K562 (cell line): ENCODE measurements around the gene CDH5. TPM values are rescaled to one million over a fixed set of nuclear protein-coding genes. Genes with fewer than 3 reads are reported as not detected.

ENCODE experiments used
- ATAC-seq: fragments of 200-7000 bp; cut with Tn5 transposase; 3 replicates; pipeline ENCODE4 v1.9.1; 2020; ENCODE audit warnings: moderate library complexity
- BruUV-seq: library from RNA; stranded (reverse); fragments of 400-500 nt; replicated peaks from 2 replicates; lab custom pipeline; 2021; lab: Mats Ljungman, UMichigan
- CTCF ChIA-PET: fragments of 300-600 bp; formaldehyde crosslinking; extraction: SDS; loops from one replicate; lab custom pipeline; 2021; ENCODE audit warnings: low intra/inter-chr PET ratio; lab: Yijun Ruan, JAX
- POLR2A ChIA-PET: fragments of 300-600, 350-650 bp; sonication (Branson Sonifier 250); formaldehyde crosslinking; extraction: SDS; loops from one replicate; lab custom pipeline; 2021; ENCODE audit warnings: antibody characterized with exemption, inconsistent platforms; lab: Yijun Ruan, JAX
- DNase-seq, 4 experiments: peaks; one replicate each; pipeline versions ENCODE4 v3.0.0 to v3.0.0-alpha.2; 2011 to 2018; ENCODE audit warnings: low spot score in 3 of 4, mixed read lengths in 3 of 4; ENCODE audit errors: extremely low read depth in 1 of 4
- FAIRE-seq: peaks from 2 replicates; lab custom pipeline; 2011; peaks lifted over from hg19 to GRCh38; lab: Jason Lieb, UNC
- H2AFZ ChIP-seq: 2 replicates; pipeline ENCODE4 v1.6.0; 2011; ENCODE audit warnings: low read depth, low read length, control low read depth, inconsistent platforms
- H3K27ac ChIP-seq: fragments of 200-600 bp; 3 replicates; pipeline ENCODE4 v1.8.0; 2011; ENCODE audit warnings: low read depth, mild to moderate bottlenecking, control low read depth, inconsistent platforms, low read length, moderate library complexity, mixed read lengths; ENCODE audit errors: extremely low read depth
- H3K27me3 ChIP-seq, 2 experiments: fragments of 300-600 bp in 1 of 2; 2 replicates in 1 of 2; 3 replicates in 1 of 2; pipeline versions ENCODE4 v1.6.0 to v1.8.0; 2011; ENCODE audit warnings: inconsistent platforms in 2 of 2, low read length in 2 of 2, mild to moderate bottlenecking in 1 of 2, mixed read lengths in 1 of 2, moderate library complexity in 1 of 2; ENCODE audit not compliant: control insufficient read depth in 2 of 2, insufficient read depth in 2 of 2
- H3K36me3 ChIP-seq: fragments of 300-600 bp; 3 replicates; pipeline ENCODE4 v1.8.0; 2011; ENCODE audit warnings: mild to moderate bottlenecking, low read length, inconsistent platforms; ENCODE audit not compliant: control insufficient read depth, insufficient read depth
- H3K4me1 ChIP-seq, 2 experiments: fragments of 200-600 bp in 1 of 2; replicated peaks in 1 of 2; 2 replicates in 1 of 2; 3 replicates in 1 of 2; pipeline versions ENCODE4 v1.5.1 to v1.8.0; 2011; ENCODE audit warnings: inconsistent platforms in 2 of 2, low read length in 2 of 2, mild to moderate bottlenecking in 1 of 2, mixed read lengths in 1 of 2, moderate library complexity in 1 of 2; ENCODE audit not compliant: control insufficient read depth in 2 of 2, insufficient read depth in 2 of 2
- H3K4me2 ChIP-seq: 2 replicates; pipeline ENCODE4 v1.6.1; 2011; ENCODE audit warnings: low read length, control low read depth, inconsistent platforms, mixed read lengths; ENCODE audit not compliant: insufficient read depth
- H3K4me3 ChIP-seq: fragments of 200-600 bp; sonication (generic), shearing (Covaris generic); 2 replicates; pipeline ENCODE4 v1.5.1; 2016; ENCODE audit warnings: control low read depth, inconsistent platforms
- H3K79me2 ChIP-seq: fragments of 200-600 bp; 3 replicates; pipeline ENCODE4 v1.8.0; 2011; ENCODE audit warnings: low read length, inconsistent platforms; ENCODE audit not compliant: control insufficient read depth, insufficient read depth
- H3K9ac ChIP-seq, 2 experiments: 2 replicates each; pipeline versions ENCODE4 v1.6.0 to v1.6.1; 2011; ENCODE audit warnings: low read depth in 2 of 2, low read length in 2 of 2, control low read depth in 1 of 2, inconsistent platforms in 1 of 2, mild to moderate bottlenecking in 1 of 2, mixed read lengths in 1 of 2; ENCODE audit not compliant: insufficient read depth in 1 of 2
- H3K9me1 ChIP-seq: one replicate; pipeline ENCODE4 v1.6.0; 2011; ENCODE audit warnings: inconsistent platforms, mild to moderate bottlenecking, low read length, moderate library complexity; ENCODE audit not compliant: control insufficient read depth, insufficient read depth
- H3K9me3 ChIP-seq: replicated peaks from 2 replicates; pipeline ENCODE4 v1.5.1; 2011; ENCODE audit warnings: low read depth, low read length, inconsistent platforms; ENCODE audit not compliant: control insufficient read depth, insufficient read depth
- H4K20me1 ChIP-seq: replicated peaks from 2 replicates; pipeline ENCODE4 v1.6.1; 2011; ENCODE audit warnings: low read length, inconsistent platforms, mixed read lengths; ENCODE audit not compliant: control insufficient read depth, insufficient read depth
- ADNP ChIP-seq: fragments of 200-800 bp; sonication (Bioruptor generic); IDR thresholded peaks from 2 replicates; pipeline ENCODE4 v1.6.1; 2016; ENCODE audit warnings: missing genetic modification characterization, missing compliant biosample characterization
- BCOR ChIP-seq: fragments of 450-650 bp; IDR thresholded peaks from 2 replicates; pipeline ENCODE4 v1.6.1; 2016
- BHLHE40 ChIP-seq: IDR thresholded peaks from 2 replicates; pipeline ENCODE4 v1.6.1; 2011; ENCODE audit warnings: low read length, improper control_type of control experiment
- BRCA1 ChIP-seq, 2 experiments: fragments of 450-650 bp in 1 of 2; sonication (generic) in 1 of 2; formaldehyde crosslinking in 1 of 2; IDR thresholded peaks; 2 replicates each; pipeline versions ENCODE4 v1.5.0 to v1.6.1; 2017 to 2020; ENCODE audit warnings: mild to moderate bottlenecking in 1 of 2, missing genetic modification reagents in 1 of 2
- EP300 ChIP-seq: IDR thresholded peaks from 2 replicates; pipeline ENCODE4 v1.6.1; 2012; ENCODE audit warnings: low read length, improper control_type of control experiment
- KDM1A ChIP-seq, 2 experiments: fragments of 450-650 bp; IDR thresholded peaks; 2 replicates each; pipeline ENCODE4 v1.6.1; 2016; ENCODE audit warnings: mild to moderate bottlenecking in 2 of 2
- MBD2 ChIP-seq: sonication (generic); IDR thresholded peaks from 2 replicates; pipeline ENCODE4 v1.6.1; 2016; ENCODE audit warnings: low read depth, borderline replicate concordance
- MCM5 ChIP-seq: fragments of 450-650 bp; IDR thresholded peaks from 2 replicates; pipeline ENCODE4 v1.6.1; 2016; ENCODE audit warnings: low read depth
- NR2C2 ChIP-seq, 2 experiments: fragments of 200-800 bp in 1 of 2; sonication (Bioruptor generic) in 1 of 2; sonication (generic) in 1 of 2; formaldehyde crosslinking in 1 of 2; IDR thresholded peaks; 2 replicates each; pipeline versions ENCODE4 v1.6.1 to v1.8.0; 2016 to 2022; ENCODE audit warnings: mild to moderate bottlenecking in 1 of 2, missing compliant biosample characterization in 1 of 2, missing genetic modification characterization in 1 of 2, missing genetic modification reagents in 1 of 2
- PHF20 ChIP-seq: fragments of 450-650 bp; IDR thresholded peaks from 2 replicates; pipeline ENCODE4 v1.6.1; 2018; ENCODE audit not compliant: partially characterized antibody
- POLR2B ChIP-seq: fragments of 450-650 bp; IDR thresholded peaks from 2 replicates; pipeline ENCODE4 v1.6.1; 2018; ENCODE audit warnings: low read depth; ENCODE audit not compliant: partially characterized antibody
- PTBP1 ChIP-seq: fragments of 200-400 bp; formaldehyde crosslinking; IDR thresholded peaks from 2 replicates; pipeline ENCODE4 v1.6.1; 2017; ENCODE audit warnings: low read depth, low read length
- RAD51 ChIP-seq: fragments of 450-650 bp; IDR thresholded peaks from 2 replicates; pipeline ENCODE4 v1.7.1; 2016; ENCODE audit warnings: low read depth, mild to moderate bottlenecking, borderline replicate concordance
- RBM25 ChIP-seq: fragments of 200-400 bp; formaldehyde crosslinking; IDR thresholded peaks from 2 replicates; pipeline ENCODE4 v1.6.1; 2018; ENCODE audit warnings: low read length, low read depth, moderate library complexity; ENCODE audit not compliant: severe bottlenecking
- RNF2 ChIP-seq: sonication (generic); IDR thresholded peaks from 2 replicates; pipeline ENCODE4 v1.6.1; 2016
- STAG1 ChIP-seq: sonication (generic); formaldehyde crosslinking; IDR thresholded peaks from 2 replicates; pipeline ENCODE4 v1.5.0; 2020; ENCODE audit warnings: missing genetic modification reagents, borderline replicate concordance
- TAF9B ChIP-seq: fragments of 450-650 bp; IDR thresholded peaks from 2 replicates; pipeline ENCODE4 v1.6.1; 2018; ENCODE audit warnings: mild to moderate bottlenecking; ENCODE audit not compliant: partially characterized antibody
- TFAM ChIP-seq: fragments of 250-450 bp; sonication (Bioruptor Pico); conservative IDR thresholded peaks from 2 replicates; pipeline ENCODE4 v1.5.0; 2021; ENCODE audit warnings: mild to moderate bottlenecking, moderate library complexity
- ZBTB1 ChIP-seq: sonication (generic); formaldehyde crosslinking; IDR thresholded peaks from 2 replicates; pipeline ENCODE4 v1.8.1; 2023; ENCODE audit warnings: missing genetic modification reagents, low read depth, mild to moderate bottlenecking, borderline replicate concordance
- ZBTB43 ChIP-seq: sonication (generic); formaldehyde crosslinking; IDR thresholded peaks from 2 replicates; pipeline ENCODE4 v1.8.0; 2023; ENCODE audit warnings: mild to moderate bottlenecking, missing genetic modification reagents
- ZNF436 ChIP-seq: fragments of 250-450, 450-650 bp; sonication (Bioruptor Pico); formaldehyde crosslinking; IDR thresholded peaks from 2 replicates; pipeline ENCODE4 v1.7.0; 2020; ENCODE audit warnings: mild to moderate bottlenecking
- ZNF57 ChIP-seq: fragments of 450-650 bp; formaldehyde crosslinking; IDR thresholded peaks from 2 replicates; pipeline ENCODE4 v1.4.0; 2020; ENCODE audit warnings: mild to moderate bottlenecking, moderate library complexity
- WGBS: fragments of 100-300 bp; shearing (Covaris generic); methylation state at CpG from one replicate; pipeline ENCODE4 v1.1.6; 2016; ENCODE audit warnings: low coverage, mixed read lengths; ENCODE audit not compliant: insufficient coverage; ENCODE audit errors: missing lambda C conversion rate; 5-methylcytosine and 5-hydroxymethylcytosine counted together
- in situ Hi-C: fragments of 300-500 bp; cut with MboI; formaldehyde crosslinking; loops from 4 replicates; pipeline ENCODE4 v1.15.0; 2018; ENCODE audit warnings: inconsistent platforms, mixed read lengths
- intact Hi-C: fragments of 100-400 bp; cut with micrococcal nuclease; formaldehyde crosslinking; loops from 2 replicates; pipeline ENCODE4 v1.14.2; 2022
- polyA plus RNA-seq, 8 experiments: library from polyadenylated mRNA; depleted of rRNA in 4 of 8; stranded (reverse) in 5 of 8; unstranded in 3 of 8; fragments of >200 nt; fragmentation: Nextera tagmentation in 2 of 8; fragmentation: Illumina TruSeq in 1 of 8; extraction: Ambion mirVana in 2 of 8; extraction: Trizol in 1 of 8; gene quantifications; 2 replicates each; pipeline versions ENCODE4 v1.2.1 to v1.2.3, GENCODE V29; 2011 to 2014; ENCODE audit warnings: inconsistent platforms in 1 of 8, missing spikeins in 1 of 8
- total RNA-seq, 7 experiments: library from RNA; depleted of rRNA in 6 of 7; stranded (reverse); fragments of >200 nt in 6 of 7; fragmentation: Illumina TruSeq in 2 of 7; extraction: Trizol in 2 of 7; gene quantifications; 2 replicates each; pipeline versions ENCODE4 v1.2.1 to v1.2.3, GENCODE V29; 2011 to 2021; ENCODE audit warnings: low replicate concordance in 1 of 7
- TF ChIP-seq, protein P1 (sequence below): fragments of 250-450 bp; sonication (Bioruptor Pico); IDR thresholded peaks from 2 replicates; pipeline ENCODE4 v1.8.0; 2022; ENCODE audit warnings: moderate library complexity, mild to moderate bottlenecking, inconsistent platforms

Gene CDH5
- total and polyA plus RNA-seq, 9 of the 15 experiments (the other 6 are each of a cell fraction or from before 2014, with no cell fraction given): not detected

DNA sequence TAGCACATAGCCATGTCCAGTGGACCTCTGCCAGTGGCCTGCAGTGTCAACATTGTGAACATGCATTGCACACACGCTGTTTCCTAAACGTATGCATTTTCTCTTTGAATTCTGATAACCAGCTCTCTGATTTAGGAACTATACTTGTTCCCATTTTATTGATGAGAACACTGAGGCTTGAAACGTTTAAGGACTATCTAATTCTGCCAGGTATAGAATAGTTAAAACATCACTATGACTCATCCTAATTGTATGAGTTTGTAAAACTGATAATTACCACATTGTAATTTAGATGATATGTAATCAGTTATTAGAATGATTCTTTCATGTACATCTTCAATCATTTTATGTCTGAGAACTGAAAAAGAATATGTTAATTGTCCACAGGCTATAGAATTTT is 63.7 kb downstream of the CDH5 start:
- WGBS: 0% methylated on average over 3 of the region's 3 CpGs
- TF ChIP-seq ZNF57 (CRISPR knock-in tag) (no peak), KDM1A (IDR thresholded peaks at IDR 0.05) (peak in 1 of 2 experiments; percentile 30; a peak in 1 of 4 replicates), ZNF436 (CRISPR knock-in tag) (no peak), STAG1 (CRISPR knock-in tag) (no peak), BRCA1 (IDR thresholded peaks at IDR 0.05) (no peak), BRCA1 (CRISPR knock-in tag; IDR thresholded peaks at IDR 0.05) (no peak), ZBTB43 (CRISPR knock-in tag) (no peak), PTBP1 (no peak), EP300 (no peak), PHF20 (peak; percentile 12), NR2C2 (CRISPR knock-in tag; IDR thresholded peaks at IDR 0.05) (no peak), NR2C2 (tag; IDR thresholded peaks at IDR 0.05) (no peak), ZBTB1 (CRISPR knock-in tag) (no peak), MCM5 (no peak), TFAM (CRISPR knock-in tag) (no peak), BCOR (0 out of 2 replicates have a peak, but pooled peaks have one; percentile 39), RAD51 (no peak), TAF9B (no peak), ADNP (tag) (peak; percentile 69), RNF2 (no peak), POLR2B (no peak), BHLHE40 (no peak), RBM25 (peak; percentile 85), MBD2 (no peak)
- TF ChIP-seq, protein P1, sequence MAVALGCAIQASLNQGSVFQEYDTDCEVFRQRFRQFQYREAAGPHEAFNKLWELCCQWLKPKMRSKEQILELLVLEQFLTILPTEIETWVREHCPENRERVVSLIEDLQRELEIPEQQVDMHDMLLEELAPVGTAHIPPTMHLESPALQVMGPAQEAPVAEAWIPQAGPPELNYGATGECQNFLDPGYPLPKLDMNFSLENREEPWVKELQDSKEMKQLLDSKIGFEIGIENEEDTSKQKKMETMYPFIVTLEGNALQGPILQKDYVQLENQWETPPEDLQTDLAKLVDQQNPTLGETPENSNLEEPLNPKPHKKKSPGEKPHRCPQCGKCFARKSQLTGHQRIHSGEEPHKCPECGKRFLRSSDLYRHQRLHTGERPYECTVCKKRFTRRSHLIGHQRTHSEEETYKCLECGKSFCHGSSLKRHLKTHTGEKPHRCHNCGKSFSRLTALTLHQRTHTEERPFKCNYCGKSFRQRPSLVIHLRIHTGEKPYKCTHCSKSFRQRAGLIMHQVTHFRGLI (CRISPR knock-in tag): no peak

More for the DNA sequence above, 63.7 kb downstream of the CDH5 start:
- POLR2A ChIA-PET: interaction anchor here (1.0 kb wide), 1 partner anchor 11 kb away, joined by 3 read pairs; no protein-coding TSS in a partner anchor
- peaks cover 25 to 63% of the 10 kb centered on the region in 2 experiments for H3K27me3 ChIP-seq
- intact Hi-C loops: no loop called here
- H3K27ac ChIP-seq: no peak overlapping the region
- no peak overlapping the region for H2AFZ ChIP-seq
- H3K9me1 ChIP-seq: no peaks in the 10 kb centered on the region
- FAIRE-seq: no peak
- no TSS peak for BruUV-seq
- H3K9me3 ChIP-seq: no peaks in the 10 kb centered on the region
- peaks cover 0 to 15% of the 10 kb centered on the region in 2 experiments; a peak in 2 of 5 replicates for H3K4me1 ChIP-seq
- in situ Hi-C loops: no loop called here
- no peaks in the 10 kb centered on the region for H3K36me3 ChIP-seq
- CTCF ChIA-PET: interaction anchor here (0.6 kb wide), 1 partner anchor 24 kb away, joined by 3 read pairs; no protein-coding TSS in a partner anchor
- DNase-seq: no peak
- H3K4me2 ChIP-seq: no peak overlapping the region
- no peak overlapping the region for H3K9ac ChIP-seq
- H3K79me2 ChIP-seq: no peaks in the 10 kb centered on the region
- ATAC-seq: no peak
- peaks cover 10% of the 10 kb centered on the region for H4K20me1 ChIP-seq
- H3K4me3 ChIP-seq: no peak overlapping the region
